Measurements from ENCODE around the gene KRT32. TPM values are rescaled to one million over a fixed set of nuclear protein-coding genes. Genes with fewer than 3 reads are reported as not detected.

KRT32 gene
- total and polyA plus RNA-seq, 8 donors = 1.9 TPM; not detected in 7

GRCh38 chr17:41483991-41484826, 17.0 kb upstream of the KRT32 start:
- Histone ChIP-seq H3K27ac (no peak overlapping the region), H3K4me3 (no peak overlapping the region), H3K27me3 (peaks cover 0 to 15% (median 0%) of the 10 kb centered on the region in 3 donors), H3K36me3 (no peaks in the 10 kb centered on the region), H3K9me3 (no peaks in the 10 kb centered on the region), H3K4me1 (peaks cover 0 to 15% (median 5%) of the 10 kb centered on the region in 4 donors)
- no peak for TF ChIP-seq CTCF (IDR thresholded peaks at IDR 0.05)
- no peak for TF ChIP-seq EP300 (IDR thresholded peaks at IDR 0.05)
- TF ChIP-seq POLR2AphosphoS5 (IDR thresholded peaks at IDR 0.05) = no peak
- TF ChIP-seq POLR2A (IDR thresholded peaks at IDR 0.05) = no peak
- intact Hi-C loops (cut with DNase I; ENCODE audit: low total_unique reads) = no loop called here
- WGBS, 5 donors = 28 to 56% (median 33%) methylated on average over 7 of the region's 7 CpGs
- no peak for DNase-seq

- TF ChIP-seq POLR2A (IDR thresholded peaks at IDR 0.05) (no peak), POLR2AphosphoS5 (IDR thresholded peaks at IDR 0.05) (no peak), EP300 (IDR thresholded peaks at IDR 0.05) (no peak), CTCF (IDR thresholded peaks at IDR 0.05) (no peak)
Observed at GRCh38 chr17:41483531-41483930, 16.3 kb upstream of the KRT32 start.

GRCh38 chr17:41481036-41481435, 13.8 kb upstream of the KRT32 start, which contains the start of gene KRT35:
KRT35 (minus strand) TSS chr17:41481151; CDS start chr17:41481097, 54 bp downstream.
- Histone ChIP-seq H3K27ac (no peak within 1 kb of the TSS), H3K9me3 (no peaks in the 10 kb centered on the region), H3K27me3 (no peaks in the 10 kb centered on the region), H3K4me1 (peaks cover 0 to 15% (median 5%) of the 10 kb centered on the region in 4 donors), H3K36me3 (no peaks in the 10 kb centered on the region), H3K4me3 (no peak within 1 kb of the TSS)
- 91 to 100% (median 97%) methylated on average over 2 of the region's 2 CpGs for WGBS, 5 donors
- no peak for TF ChIP-seq EP300 (IDR thresholded peaks at IDR 0.05)
- no peak for TF ChIP-seq POLR2A (IDR thresholded peaks at IDR 0.05)
- TF ChIP-seq POLR2AphosphoS5 (IDR thresholded peaks at IDR 0.05) = no peak
- TF ChIP-seq CTCF (IDR thresholded peaks at IDR 0.05) = no peak
- intact Hi-C loops (cut with DNase I; ENCODE audit: low total_unique reads) = no loop called here
- no peak for DNase-seq

More at GRCh38 chr17:41483531-41483930, 16.3 kb upstream of the KRT32 start:
- intact Hi-C loops (cut with DNase I; ENCODE audit: low total_unique reads) = no loop called here
- peak in 1 of 2 donors; percentile 54 for DNase-seq
- Histone ChIP-seq H3K36me3 (no peaks in the 10 kb centered on the region), H3K27me3 (peaks cover 0 to 15% (median 0%) of the 10 kb centered on the region in 3 donors), H3K4me1 (peaks cover 0 to 15% (median 5%) of the 10 kb centered on the region in 4 donors), H3K4me3 (no peak overlapping the region), H3K27ac (no peak overlapping the region), H3K9me3 (no peaks in the 10 kb centered on the region)
- 16 to 53% (median 37%) methylated on average over 9 of the region's 9 CpGs for WGBS, 5 donors

GRCh38 chr17:41480581-41480980, 13.4 kb upstream of the KRT32 start:
- no peaks in the 10 kb centered on the region for H3K36me3 ChIP-seq
- no peaks in the 10 kb centered on the region for H3K9me3 ChIP-seq
- no peak for TF ChIP-seq POLR2AphosphoS5 (IDR thresholded peaks at IDR 0.05)
- TF ChIP-seq CTCF (IDR thresholded peaks at IDR 0.05) = no peak
- TF ChIP-seq POLR2A (IDR thresholded peaks at IDR 0.05) = no peak
- no peak for TF ChIP-seq EP300 (IDR thresholded peaks at IDR 0.05)
- H3K27ac ChIP-seq = no peak overlapping the region
- intact Hi-C loops (cut with DNase I; ENCODE audit: low total_unique reads) = no loop called here
- H3K27me3 ChIP-seq = no peaks in the 10 kb centered on the region
- no peak overlapping the region for H3K4me3 ChIP-seq
- no peak for DNase-seq
- H3K4me1 ChIP-seq = peaks cover 0 to 15% (median 5%) of the 10 kb centered on the region in 4 donors
- 95 to 98% (median 96%) methylated on average over 10 of the region's 10 CpGs for WGBS, 5 donors
